Adrenal gland (tissue), 12 donors: Measurements from ENCODE around the gene GCHFR. TPM values are rescaled to one million over a fixed set of nuclear protein-coding genes. Genes with fewer than 3 reads are reported as not detected.

Experiments used
- DNase-seq, 7 donors: peaks; one replicate each; pipeline ENCODE4 v3.0.0-alpha.2; 2019 to 2020
- H3K27ac ChIP-seq, 5 donors: fragments of 200-600 bp; sonication (generic) in 4 of 5; 1 replicate in 3 of 5; 2 replicates in 2 of 5; pipeline versions ENCODE4 v1.5.1 to v1.8.0; 2016 to 2020; ENCODE audit warnings: mild to moderate bottlenecking in 1 of 5
- H3K27me3 ChIP-seq: fragments of 200-600 bp; 2 replicates; pipeline ENCODE4 v1.8.0; 2021
- H3K36me3 ChIP-seq, 2 donors: fragments of 200-600 bp; replicated peaks in 1 of 2; 1 replicate in 1 of 2; 2 replicates in 1 of 2; pipeline versions ENCODE4 v1.5.1 to v1.8.0; 2018 to 2022
- H3K4me1 ChIP-seq, 2 donors: fragments of 200-600 bp; replicated peaks in 1 of 2; 1 replicate in 1 of 2; 2 replicates in 1 of 2; pipeline versions ENCODE4 v1.5.1 to v1.8.0; 2018 to 2021
- H3K4me3 ChIP-seq, 4 donors: fragments of 200-600 bp; sonication (generic) in 3 of 4; one replicate each; pipeline ENCODE4 v1.5.1; 2016 to 2018
- H3K9me3 ChIP-seq, 3 donors: fragments of 200-600 bp; sonication (generic) in 1 of 3; replicated peaks in 1 of 3; 1 replicate in 2 of 3; 2 replicates in 1 of 3; pipeline versions ENCODE4 v1.5.1 to v1.8.0; 2016 to 2021
- POLR2A ChIP-seq, 2 donors: fragments of 450-650 bp; IDR thresholded peaks; one replicate each; pipeline ENCODE4 v1.6.1; 2017; ENCODE audit warnings: antibody characterized with exemption in 2 of 2, mild to moderate bottlenecking in 2 of 2, moderate library complexity in 1 of 2
- WGBS, 4 donors: extraction: QIAGEN DNeasy Blood & Tissue Kit in 2 of 4; methylation state at CpG; one replicate each; pipeline versions ENCODE4 v1.1.5 to v1.1.7; 2013 to 2017; 5-methylcytosine and 5-hydroxymethylcytosine counted together
- intact Hi-C, 2 donors: fragments of 100-400 bp; cut with DNase I; formaldehyde crosslinking; loops; one replicate each; pipeline versions ENCODE4 v1.14.1 to v1.15.0; 2022 to 2023
- polyA plus RNA-seq, 3 donors: library from polyadenylated mRNA; stranded (reverse); fragments of 200-250 nt in 2 of 3; fragments of 350-450 nt in 1 of 3; fragmentation: Illumina TruSeq in 1 of 3; extraction: RNeasy Lipid Tissue Mini Kit (QIAGEN cat#74804) in 1 of 3; gene quantifications; one replicate each; pipeline ENCODE4 v1.2.3, GENCODE V29; 2013 to 2014
- total RNA-seq, 9 donors: library from RNA; depleted of rRNA in 4 of 9; stranded (reverse); fragments of >200 nt in 4 of 9; fragments of 120-200 nt in 1 of 9; fragmentation: NEBNext Ultra II Directional in 1 of 9; extraction: Animal tissue kit (Norgen Biotek cat#: 25700) in 1 of 9; gene quantifications; one replicate each; pipeline versions ENCODE4 v1.1.0 to v1.2.4, GENCODE V29; 2013 to 2023
- TF ChIP-seq, protein P1 (sequence below), 6 experiments: fragments of 450-650 bp in 4 of 6; fragments of 200-600 bp in 2 of 6; sonication (generic) in 1 of 6; IDR thresholded peaks; 1 replicate in 5 of 6; 2 replicates in 1 of 6; pipeline versions ENCODE4 v1.5.1 to v1.8.0; 2016 to 2021; ENCODE audit warnings: antibody characterized with exemption in 6 of 6, mild to moderate bottlenecking in 2 of 6, moderate library complexity in 1 of 6
- donor health status: healthy with polysubstance abuse.
- donor health status: Bipolar disorder and iron deficiency.
- donor health status: DM: yes; HTN: yes; CAD: no.
- donor health status: DM: no; HTN: no; CAD: no.
- donor health status: DM: no; HTN: no; CAD: no.
- donor health status: DM: yes; HTN: yes; CAD: no.

GCHFR gene
- total and polyA plus RNA-seq, 12 donors: 6.1 to 77.3 (median 20.1) TPM

DNA sequence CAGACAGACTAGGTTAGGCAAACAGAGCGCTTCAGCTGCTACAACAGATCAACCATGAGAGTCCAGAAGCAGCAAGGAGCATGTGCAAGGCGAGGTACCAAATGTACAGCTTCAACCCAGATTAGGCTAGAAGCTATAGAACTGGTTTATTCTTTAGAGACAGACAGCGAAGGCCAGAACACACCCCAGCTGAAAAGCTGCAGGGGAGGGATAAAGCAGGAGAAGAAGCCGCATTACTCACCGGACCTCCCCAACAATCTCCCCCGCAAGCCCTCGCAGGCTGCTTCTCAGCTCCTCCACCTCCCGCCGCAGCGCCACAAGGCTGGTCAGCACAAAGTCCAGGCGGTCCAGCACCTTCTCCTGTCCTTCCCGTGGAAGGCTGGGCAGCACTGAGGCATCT lies 12.1 kb upstream of the GCHFR start:
- no peaks in the 10 kb centered on the region for H3K9me3 ChIP-seq
- H3K27me3 ChIP-seq: no peaks in the 10 kb centered on the region
- intact Hi-C loops: no loop called here
- H3K27ac ChIP-seq: no peak overlapping the region
- H3K4me3 ChIP-seq: no peak overlapping the region
- peaks cover 0 to 18% of the 10 kb centered on the region in 2 donors for H3K4me1 ChIP-seq
- peaks cover 0 to 29% of the 10 kb centered on the region in 2 donors for H3K36me3 ChIP-seq
- WGBS, 4 donors: 94 to 98% (median 95%) methylated on average over 11 to 12 of the region's 12 CpGs
- DNase-seq: no peak
- TF ChIP-seq POLR2A (IDR thresholded peaks at IDR 0.05): no peak
- TF ChIP-seq, protein P1, sequence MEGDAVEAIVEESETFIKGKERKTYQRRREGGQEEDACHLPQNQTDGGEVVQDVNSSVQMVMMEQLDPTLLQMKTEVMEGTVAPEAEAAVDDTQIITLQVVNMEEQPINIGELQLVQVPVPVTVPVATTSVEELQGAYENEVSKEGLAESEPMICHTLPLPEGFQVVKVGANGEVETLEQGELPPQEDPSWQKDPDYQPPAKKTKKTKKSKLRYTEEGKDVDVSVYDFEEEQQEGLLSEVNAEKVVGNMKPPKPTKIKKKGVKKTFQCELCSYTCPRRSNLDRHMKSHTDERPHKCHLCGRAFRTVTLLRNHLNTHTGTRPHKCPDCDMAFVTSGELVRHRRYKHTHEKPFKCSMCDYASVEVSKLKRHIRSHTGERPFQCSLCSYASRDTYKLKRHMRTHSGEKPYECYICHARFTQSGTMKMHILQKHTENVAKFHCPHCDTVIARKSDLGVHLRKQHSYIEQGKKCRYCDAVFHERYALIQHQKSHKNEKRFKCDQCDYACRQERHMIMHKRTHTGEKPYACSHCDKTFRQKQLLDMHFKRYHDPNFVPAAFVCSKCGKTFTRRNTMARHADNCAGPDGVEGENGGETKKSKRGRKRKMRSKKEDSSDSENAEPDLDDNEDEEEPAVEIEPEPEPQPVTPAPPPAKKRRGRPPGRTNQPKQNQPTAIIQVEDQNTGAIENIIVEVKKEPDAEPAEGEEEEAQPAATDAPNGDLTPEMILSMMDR (IDR thresholded peaks at IDR 0.05): no peak

DNA sequence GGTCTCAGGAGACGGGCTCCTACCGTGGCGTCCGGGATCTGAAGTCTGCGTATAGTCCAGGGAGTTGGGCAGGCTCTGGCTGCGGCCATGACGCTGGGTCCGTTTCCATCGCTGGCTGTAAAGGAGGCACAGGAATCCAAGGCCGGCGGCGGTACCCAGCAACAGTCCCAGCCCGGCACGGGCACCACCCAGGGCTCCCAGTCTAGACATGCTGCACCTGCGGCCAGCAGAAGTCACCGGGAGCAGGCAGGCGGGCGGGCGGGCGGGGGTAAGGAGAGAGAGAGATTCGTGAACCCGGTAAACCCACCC lies 9.3 kb upstream of the GCHFR start:
- intact Hi-C loops: no loop called here
- Histone ChIP-seq H3K27me3 (no peaks in the 10 kb centered on the region), H3K4me3 (peak overlapping the region in 3 of 4 donors; percentile 81 to 98 (median 95)), H3K27ac (peak overlapping the region in 3 of 5 donors; percentile 78 to 84 (median 81)), H3K4me1 (peaks cover 0 to 18% of the 10 kb centered on the region in 2 donors), H3K36me3 (peaks cover 0 to 17% of the 10 kb centered on the region in 2 donors), H3K9me3 (no peaks in the 10 kb centered on the region)
- no peak for TF ChIP-seq POLR2A (IDR thresholded peaks at IDR 0.05)
- TF ChIP-seq, protein P1 (IDR thresholded peaks at IDR 0.05): no peak
- peak; percentile 32 to 61 (median 49) for DNase-seq
- 0 to 1% (median 0%) methylated on average over 9 to 22 of the region's 22 CpGs for WGBS, 4 donors

- TF ChIP-seq POLR2A (IDR thresholded peaks at IDR 0.05): peak in 1 of 2 donors; percentile 56
- TF ChIP-seq, protein P1 (IDR thresholded peaks at IDR 0.05): no peak
- Histone ChIP-seq H3K27ac (peak within 1 kb of the TSS in 4 of 5 donors; percentile 55 to 84 (median 80)), H3K4me1 (peaks cover 0 to 18% of the 10 kb centered on the region in 2 donors), H3K4me3 (peak within 1 kb of the TSS in 3 of 4 donors; percentile 81 to 98 (median 95)), H3K27me3 (no peaks in the 10 kb centered on the region), H3K9me3 (no peaks in the 10 kb centered on the region), H3K36me3 (peaks cover 0 to 17% of the 10 kb centered on the region in 2 donors)
- intact Hi-C loops: no loop called here
- peak; percentile 89 to 95 (median 93) for DNase-seq
- 0 to 2% (median 1%) methylated on average over 48 to 66 of the region's 66 CpGs for WGBS, 4 donors
Observed at GRCh38 chr15:40754883-40755811, 8.7 kb upstream of the GCHFR start, which contains the start of gene RMDN3. RMDN3 (minus strand) TSS chr15:40755254; CDS start chr15:40754783, 471 bp downstream.

DNA sequence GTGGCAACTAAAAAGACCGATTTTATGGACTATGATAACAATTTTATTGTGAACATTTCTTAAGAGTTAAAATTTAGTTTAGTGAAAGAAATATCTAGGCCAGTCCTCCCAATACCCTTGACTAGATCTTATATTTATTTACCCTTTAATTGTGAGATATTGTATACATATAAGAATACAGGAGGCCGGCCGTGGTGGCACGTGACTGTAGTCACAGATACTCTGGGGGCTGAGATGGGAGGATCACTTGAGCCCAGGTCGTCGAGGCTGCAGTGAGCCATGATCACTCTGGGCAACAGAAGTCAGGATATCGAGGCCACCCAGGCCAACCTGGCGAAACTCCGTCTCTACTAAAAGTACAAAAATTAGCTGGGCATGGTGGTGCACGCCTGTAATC lies 8.1 kb upstream of the GCHFR start:
- Histone ChIP-seq H3K36me3 (peaks cover 0 to 17% of the 10 kb centered on the region in 2 donors), H3K4me1 (peaks cover 0 to 18% of the 10 kb centered on the region in 2 donors), H3K9me3 (no peaks in the 10 kb centered on the region), H3K27me3 (no peaks in the 10 kb centered on the region), H3K27ac (peak overlapping the region in 1 of 5 donors; percentile 78), H3K4me3 (peak overlapping the region in 2 of 4 donors; percentile 81 to 95)
- WGBS, 4 donors: 64 to 74% (median 70%) methylated on average over 10 of the region's 10 CpGs
- no peak for TF ChIP-seq POLR2A (IDR thresholded peaks at IDR 0.05)
- TF ChIP-seq, protein P1 (IDR thresholded peaks at IDR 0.05): no peak
- intact Hi-C loops: no loop called here
- DNase-seq: no peak
